OCI-LY1 (cell line): ENCODE results near the gene XRRA1.
"Not testable (repeated sequence)": the region's sequence is repeated elsewhere in the genome, so short reads cannot be mapped to it uniquely, and the experiment has no call there.

Experiments used
- H2AFZ ChIP-seq: fragments of 200-600 bp; sonication (generic), shearing (Covaris generic); 2 replicates; pipeline ENCODE4 v1.6.0; 2014; ENCODE audit warnings: antibody characterized with exemption, mild to moderate bottlenecking, low read length
- H3F3A ChIP-seq: fragments of 200-600 bp; sonication (generic), shearing (Covaris generic); 2 replicates; pipeline ENCODE4 v1.6.0; 2014; ENCODE audit warnings: mild to moderate bottlenecking, antibody characterized with exemption, low read length, moderate library complexity; ENCODE audit not compliant: insufficient read depth
- H3K27ac ChIP-seq: fragments of 200-600 bp; sonication (generic); 2 replicates; pipeline ENCODE4 v1.5.1; 2014; ENCODE audit warnings: low read length, mixed run types, mild to moderate bottlenecking, low read depth; ENCODE audit not compliant: poor library complexity, severe bottlenecking
- H3K27me3 ChIP-seq: fragments of 200-600 bp; sonication (generic); 2 replicates; pipeline ENCODE4 v1.6.0; 2014; ENCODE audit warnings: antibody characterized with exemption, mild to moderate bottlenecking, low read length, moderate library complexity; ENCODE audit not compliant: insufficient read depth
- H3K36me3 ChIP-seq: fragments of 200-600 bp; sonication (generic); 2 replicates; pipeline ENCODE4 v1.6.1; 2014; ENCODE audit warnings: mild to moderate bottlenecking, antibody characterized with exemption, low read length, moderate library complexity, mixed read lengths; ENCODE audit not compliant: insufficient read depth
- H3K4me1 ChIP-seq: fragments of 200-600 bp; sonication (generic); 2 replicates; pipeline ENCODE4 v1.5.1; 2014; ENCODE audit warnings: mild to moderate bottlenecking, low read length, moderate library complexity; ENCODE audit not compliant: insufficient read depth, severe bottlenecking
- H3K4me2 ChIP-seq: fragments of 200-600 bp; sonication (generic), shearing (Covaris generic); 2 replicates; pipeline ENCODE4 v1.6.1; 2014; ENCODE audit warnings: low read length
- H3K4me3 ChIP-seq: fragments of 200-600 bp; sonication (generic); 2 replicates; pipeline ENCODE4 v1.5.1; 2014; ENCODE audit warnings: low read length, low read depth, mild to moderate bottlenecking, mixed read lengths; ENCODE audit not compliant: poor library complexity, severe bottlenecking
- H3K79me2 ChIP-seq: fragments of 200-600 bp; shearing (Covaris generic); 2 replicates; pipeline ENCODE4 v1.6.1; 2016; ENCODE audit warnings: mixed run types, low read length, mixed read lengths; ENCODE audit not compliant: insufficient read depth
- H3K9ac ChIP-seq: fragments of 200-600 bp; sonication (generic), shearing (Covaris generic); 2 replicates; pipeline ENCODE4 v1.6.1; 2014; ENCODE audit warnings: mild to moderate bottlenecking, low read length, mixed read lengths
- H3K9me2 ChIP-seq: fragments of 200-600 bp; sonication (generic), shearing (Covaris generic); 2 replicates; pipeline ENCODE4 v1.6.1; 2014; ENCODE audit warnings: low read depth, mild to moderate bottlenecking, low read length, mixed read lengths
- H3K9me3 ChIP-seq: fragments of 200-600 bp; shearing (Covaris generic); 2 replicates; pipeline ENCODE4 v1.6.1; 2014; ENCODE audit warnings: low read length, mixed read lengths
- H4K20me1 ChIP-seq: fragments of 200-600 bp; sonication (generic), shearing (Covaris generic); 2 replicates; pipeline ENCODE4 v1.6.0; 2016; ENCODE audit warnings: mild to moderate bottlenecking, low read length; ENCODE audit not compliant: insufficient read depth
- EZH2 ChIP-seq: fragments of 200-600 bp; sonication (generic), shearing (Covaris generic); IDR thresholded peaks from 2 replicates; pipeline ENCODE4 v1.8.0; 2017; ENCODE audit warnings: borderline replicate concordance, mixed run types, mild to moderate bottlenecking, antibody characterized with exemption, low read length, moderate library complexity, mixed read lengths
- TF ChIP-seq, protein P1 (sequence below): fragments of 200-600 bp; sonication (generic), shearing (Covaris generic); IDR thresholded peaks from 2 replicates; pipeline ENCODE4 v1.5.1; 2017; ENCODE audit warnings: mild to moderate bottlenecking, antibody characterized with exemption, low read length, moderate library complexity, mixed read lengths

The XRRA1 gene

GRCh38 chr11:74948898-74949752, at the start of gene XRRA1, which contains the start of gene SPCS2:
XRRA1 (minus strand) TSS chr11:74949091; CDS start chr11:74940878, 8,213 bp downstream.
SPCS2 (plus strand) TSS chr11:74949266; CDS start chr11:74949286, 20 bp downstream.
- Histone ChIP-seq H3K79me2 (peaks cover 54% of the 10 kb centered on the region), H3K27ac (peak within 1 kb of the TSS; percentile 85), H4K20me1 (no peaks in the 10 kb centered on the region), H3K4me3 (peak within 1 kb of the TSS; percentile 99), H3K4me2 (peak within 1 kb of the TSS; percentile 97), H2AFZ (no peak within 1 kb of the TSS), H3K9me2 (no peaks in the 10 kb centered on the region), H3K4me1 (peaks cover 51% of the 10 kb centered on the region), H3K9me3 (no peaks in the 10 kb centered on the region), H3K9ac (peak within 1 kb of the TSS; percentile 100), H3K36me3 (peaks cover 44% of the 10 kb centered on the region), H3K27me3 (no peaks in the 10 kb centered on the region), H3F3A (no peaks in the 10 kb centered on the region)
- TF ChIP-seq, protein P1, sequence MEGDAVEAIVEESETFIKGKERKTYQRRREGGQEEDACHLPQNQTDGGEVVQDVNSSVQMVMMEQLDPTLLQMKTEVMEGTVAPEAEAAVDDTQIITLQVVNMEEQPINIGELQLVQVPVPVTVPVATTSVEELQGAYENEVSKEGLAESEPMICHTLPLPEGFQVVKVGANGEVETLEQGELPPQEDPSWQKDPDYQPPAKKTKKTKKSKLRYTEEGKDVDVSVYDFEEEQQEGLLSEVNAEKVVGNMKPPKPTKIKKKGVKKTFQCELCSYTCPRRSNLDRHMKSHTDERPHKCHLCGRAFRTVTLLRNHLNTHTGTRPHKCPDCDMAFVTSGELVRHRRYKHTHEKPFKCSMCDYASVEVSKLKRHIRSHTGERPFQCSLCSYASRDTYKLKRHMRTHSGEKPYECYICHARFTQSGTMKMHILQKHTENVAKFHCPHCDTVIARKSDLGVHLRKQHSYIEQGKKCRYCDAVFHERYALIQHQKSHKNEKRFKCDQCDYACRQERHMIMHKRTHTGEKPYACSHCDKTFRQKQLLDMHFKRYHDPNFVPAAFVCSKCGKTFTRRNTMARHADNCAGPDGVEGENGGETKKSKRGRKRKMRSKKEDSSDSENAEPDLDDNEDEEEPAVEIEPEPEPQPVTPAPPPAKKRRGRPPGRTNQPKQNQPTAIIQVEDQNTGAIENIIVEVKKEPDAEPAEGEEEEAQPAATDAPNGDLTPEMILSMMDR, result no peak
- no peak for TF ChIP-seq EZH2

DNA sequence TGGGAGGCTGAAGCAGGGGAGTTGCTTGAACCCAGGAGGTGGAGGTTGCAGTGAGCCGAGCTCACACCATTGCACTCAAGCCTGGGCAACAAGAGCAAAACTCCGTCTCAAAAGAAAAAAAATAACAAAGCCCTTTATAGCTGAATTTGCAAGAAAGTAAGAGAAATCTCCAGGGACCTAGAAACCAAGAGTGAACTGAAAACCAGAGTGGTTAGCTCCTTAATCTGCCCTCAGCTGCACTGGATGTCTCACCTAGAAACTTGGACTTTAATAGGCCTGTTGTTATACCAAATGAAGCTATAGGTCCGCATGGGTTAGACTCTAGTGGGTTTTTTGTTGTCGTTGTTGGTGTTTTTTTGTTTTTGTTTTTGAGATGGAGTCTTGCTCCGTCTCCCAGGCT, 44.0 kb upstream of the XRRA1 start:
- H3K4me1 ChIP-seq, result peaks cover 44% of the 10 kb centered on the region
- peak overlapping the region; percentile 93; the same call in 1 of the 2 replicates for H3K4me2 ChIP-seq

DNA sequence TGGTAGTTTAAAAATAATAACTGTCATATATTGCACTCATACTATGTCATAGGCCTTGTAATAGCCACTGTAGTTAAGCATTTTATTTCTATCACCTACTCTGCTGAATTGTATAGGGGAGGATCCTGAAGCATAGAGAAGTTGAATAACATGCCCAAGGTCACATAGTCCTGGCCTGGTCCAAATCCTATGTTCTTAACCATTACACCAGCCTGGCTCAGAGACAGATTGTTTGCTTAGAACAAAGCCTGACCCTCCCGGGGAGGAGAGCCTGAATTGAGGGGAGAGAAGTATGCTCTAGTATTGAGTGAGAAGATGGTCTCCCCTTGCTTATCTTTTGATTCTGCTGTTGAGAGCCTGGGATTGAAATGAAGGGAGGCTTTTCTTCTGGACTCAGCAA, 42.0 kb upstream of the XRRA1 start:
- Histone ChIP-seq H3K79me2 (peaks cover 23% of the 10 kb centered on the region), H3K27me3 (no peaks in the 10 kb centered on the region), H3K9me3 (no peaks in the 10 kb centered on the region), H4K20me1 (no peaks in the 10 kb centered on the region), H3K4me1 (peaks cover 45% of the 10 kb centered on the region), H3K27ac (no peak overlapping the region), H3K4me2 (peak overlapping the region; percentile 93), H3K9ac (peak overlapping the region; percentile 4; the same call in 1 of the 2 replicates), H3F3A (no peaks in the 10 kb centered on the region), H3K9me2 (no peaks in the 10 kb centered on the region), H2AFZ (no peak overlapping the region), H3K36me3 (peaks cover 30% of the 10 kb centered on the region), H3K4me3 (peak overlapping the region; percentile 87)
- no peak for TF ChIP-seq EZH2
- TF ChIP-seq, protein P1, result no peak

More for the DNA sequence above, 44.0 kb upstream of the XRRA1 start:
- peaks cover 43% of the 10 kb centered on the region for H3K36me3 ChIP-seq
- no peak for TF ChIP-seq EZH2
- TF ChIP-seq, protein P1, result no peak
- no peaks in the 10 kb centered on the region for H4K20me1 ChIP-seq
- no peaks in the 10 kb centered on the region for H3K27me3 ChIP-seq
- H3K4me3 ChIP-seq, result no peak overlapping the region
- peaks cover 23% of the 10 kb centered on the region for H3K79me2 ChIP-seq
- H3K9me2 ChIP-seq, result no peaks in the 10 kb centered on the region
- H3F3A ChIP-seq, result no peaks in the 10 kb centered on the region
- no peaks in the 10 kb centered on the region for H3K9me3 ChIP-seq
- no peak overlapping the region for H3K9ac ChIP-seq
- H2AFZ ChIP-seq, result no peak overlapping the region
- peak overlapping the region; percentile 24 for H3K27ac ChIP-seq

- Histone ChIP-seq H3K36me3 (peaks cover 24% of the 10 kb centered on the region), H3K4me1 (peaks cover 45% of the 10 kb centered on the region), H3K79me2 (peaks cover 23% of the 10 kb centered on the region), H3K27ac (peak overlapping the region; percentile 80), H3K4me3 (peak overlapping the region; percentile 87), H3K9ac (peak overlapping the region; percentile 92), H3K4me2 (peak overlapping the region; percentile 93)
- H3F3A ChIP-seq, H3K27me3 ChIP-seq, H2AFZ ChIP-seq, H4K20me1 ChIP-seq, H3K9me2 ChIP-seq, H3K9me3 ChIP-seq: not testable (repeated sequence)
Measured at GRCh38 chr11:74990150-74990549, 41.3 kb upstream of the XRRA1 start.
